Uterus (tissue), 4 donors: ENCODE results near the gene LYPD6B. TPM values are rescaled to one million over a fixed set of nuclear protein-coding genes. Genes with fewer than 3 reads are reported as not detected.

Experiments
- DNase-seq, 2 donors: peaks; one replicate each; pipeline ENCODE4 v3.0.0-alpha.2; 2019 to 2020
- H3K27ac ChIP-seq, 2 donors: fragments of 200-600 bp; sonication (generic); 1 replicate in 1 of 2; 2 replicates in 1 of 2; pipeline ENCODE4 v1.5.1; 2016 to 2018
- H3K27me3 ChIP-seq, 2 donors: fragments of 200-600 bp; sonication (generic); one replicate each; pipeline ENCODE4 v1.5.1; 2018 to 2019; ENCODE audit warnings: control low read depth in 1 of 2
- H3K36me3 ChIP-seq, 2 donors: fragments of 200-600 bp; sonication (generic); one replicate each; pipeline ENCODE4 v1.5.1; 2019; ENCODE audit warnings: control low read depth in 1 of 2
- H3K4me1 ChIP-seq, 2 donors: fragments of 200-600 bp; sonication (generic); one replicate each; pipeline ENCODE4 v1.5.1; 2018 to 2019; ENCODE audit warnings: control low read depth in 1 of 2
- H3K4me3 ChIP-seq, 2 donors: fragments of 200-600 bp; sonication (generic); 1 replicate in 1 of 2; 2 replicates in 1 of 2; pipeline ENCODE4 v1.5.1; 2018 to 2019; ENCODE audit warnings: mild to moderate bottlenecking in 1 of 2
- H3K9me3 ChIP-seq, 2 donors: fragments of 200-600 bp; sonication (generic); one replicate each; pipeline ENCODE4 v1.5.1; 2019; ENCODE audit warnings: control low read depth in 1 of 2
- POLR2A ChIP-seq, 2 donors: fragments of 450-650 bp; IDR thresholded peaks; one replicate each; pipeline ENCODE4 v1.6.1; 2016; ENCODE audit warnings: antibody characterized with exemption in 2 of 2, mild to moderate bottlenecking in 1 of 2, moderate library complexity in 1 of 2
- intact Hi-C: fragments of 100-400 bp; cut with DNase I; formaldehyde crosslinking; loops from one replicate; pipeline ENCODE4 v1.15.1; 2023; ENCODE audit warnings: low total_unique reads
- total RNA-seq, 4 donors: library from RNA; depleted of rRNA in 3 of 4; stranded (reverse); fragments of >200 nt in 3 of 4; gene quantifications; one replicate each; pipeline versions ENCODE4 v1.1.0 to v1.2.4, GENCODE V29; 2014 to 2023
- TF ChIP-seq, protein P1 (sequence below), 4 experiments: fragments of 200-600 bp in 2 of 4; fragments of 450-650 bp in 2 of 4; sonication (generic) in 2 of 4; IDR thresholded peaks; one replicate each; pipeline ENCODE4 v1.5.1; 2016 to 2019; ENCODE audit warnings: antibody characterized with exemption in 4 of 4, mild to moderate bottlenecking in 2 of 4, moderate library complexity in 1 of 4
- donor health status: DM: yes; HTN: yes; CAD: no.

The LYPD6B gene
- total RNA-seq, 4 donors from 2014 or later = 0.27 to 9.8 TPM; not detected in 2

DNA sequence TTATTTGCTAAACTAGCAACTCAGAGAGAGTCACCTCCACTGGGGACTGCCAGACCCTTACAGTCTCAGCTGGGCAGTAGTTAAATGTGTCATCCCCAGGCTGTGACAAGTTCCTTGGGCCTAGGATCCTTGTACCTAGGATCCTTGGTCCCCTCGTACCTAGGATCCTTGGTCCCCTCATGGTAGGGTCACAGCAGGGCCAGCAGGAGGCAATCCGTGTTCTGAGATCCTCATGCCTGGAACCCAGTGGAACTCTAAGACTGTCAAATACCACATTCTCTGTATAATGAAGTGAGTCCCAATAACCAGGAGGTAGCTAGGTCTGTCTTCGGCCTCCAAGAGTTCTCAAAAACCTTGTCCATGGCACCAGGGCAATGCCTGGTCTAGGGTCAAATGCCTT lies 60.8 kb downstream of the LYPD6B start:
- H3K4me1 ChIP-seq = no peaks in the 10 kb centered on the region
- H3K27me3 ChIP-seq = no peaks in the 10 kb centered on the region
- no peak overlapping the region for H3K4me3 ChIP-seq
- H3K27ac ChIP-seq = no peak overlapping the region
- intact Hi-C loops = no loop called here
- no peak for DNase-seq
- TF ChIP-seq, protein P1, sequence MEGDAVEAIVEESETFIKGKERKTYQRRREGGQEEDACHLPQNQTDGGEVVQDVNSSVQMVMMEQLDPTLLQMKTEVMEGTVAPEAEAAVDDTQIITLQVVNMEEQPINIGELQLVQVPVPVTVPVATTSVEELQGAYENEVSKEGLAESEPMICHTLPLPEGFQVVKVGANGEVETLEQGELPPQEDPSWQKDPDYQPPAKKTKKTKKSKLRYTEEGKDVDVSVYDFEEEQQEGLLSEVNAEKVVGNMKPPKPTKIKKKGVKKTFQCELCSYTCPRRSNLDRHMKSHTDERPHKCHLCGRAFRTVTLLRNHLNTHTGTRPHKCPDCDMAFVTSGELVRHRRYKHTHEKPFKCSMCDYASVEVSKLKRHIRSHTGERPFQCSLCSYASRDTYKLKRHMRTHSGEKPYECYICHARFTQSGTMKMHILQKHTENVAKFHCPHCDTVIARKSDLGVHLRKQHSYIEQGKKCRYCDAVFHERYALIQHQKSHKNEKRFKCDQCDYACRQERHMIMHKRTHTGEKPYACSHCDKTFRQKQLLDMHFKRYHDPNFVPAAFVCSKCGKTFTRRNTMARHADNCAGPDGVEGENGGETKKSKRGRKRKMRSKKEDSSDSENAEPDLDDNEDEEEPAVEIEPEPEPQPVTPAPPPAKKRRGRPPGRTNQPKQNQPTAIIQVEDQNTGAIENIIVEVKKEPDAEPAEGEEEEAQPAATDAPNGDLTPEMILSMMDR (IDR thresholded peaks at IDR 0.05) = no peak
- no peak for TF ChIP-seq POLR2A (IDR thresholded peaks at IDR 0.05)
- H3K36me3 ChIP-seq = no peaks in the 10 kb centered on the region
- H3K9me3 ChIP-seq = no peaks in the 10 kb centered on the region

DNA sequence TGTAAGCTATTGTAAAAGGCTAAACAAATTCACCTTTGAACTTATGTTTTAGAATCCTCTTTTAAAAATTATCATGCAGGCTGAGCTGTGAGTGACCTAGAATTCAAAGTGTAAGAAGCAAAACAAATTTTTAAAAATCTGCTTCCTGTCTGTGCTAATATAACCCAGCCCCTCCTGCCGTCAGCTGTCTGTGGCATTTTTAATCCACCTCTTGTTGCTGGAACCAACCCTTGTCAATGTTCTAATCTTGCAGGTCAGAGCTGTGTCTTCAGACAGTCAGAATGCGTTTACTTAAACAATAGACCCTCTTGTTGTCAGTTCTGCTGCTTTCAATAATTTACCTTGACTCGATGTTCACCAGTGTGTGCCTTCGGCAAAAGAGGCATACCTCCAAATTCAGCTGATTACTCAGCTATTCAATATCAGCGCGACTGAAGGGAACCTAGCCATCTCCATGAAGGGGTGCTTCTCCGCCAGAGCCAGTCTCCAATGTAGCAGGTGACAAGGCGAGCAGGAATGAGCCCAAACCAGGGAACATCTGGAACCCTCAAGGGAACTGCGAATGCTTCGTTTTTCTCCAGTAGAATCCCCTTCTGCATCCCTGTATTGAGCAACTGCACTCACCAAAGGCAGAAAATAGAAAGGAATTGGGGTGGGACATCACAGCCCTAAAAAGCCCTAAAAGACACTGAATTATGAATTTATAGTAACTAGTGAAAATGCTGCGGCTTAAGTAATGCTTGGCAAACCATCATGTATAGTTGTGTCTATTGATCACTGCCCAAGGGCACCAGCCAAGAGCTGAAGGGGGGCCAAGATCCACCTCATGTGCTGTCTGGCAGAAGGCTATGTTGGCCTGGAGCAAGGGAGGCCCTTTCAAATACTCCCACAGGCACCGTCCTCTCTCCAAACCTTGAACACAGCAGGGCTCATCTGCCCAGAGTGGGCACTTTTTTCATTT lies 62.5 kb downstream of the LYPD6B start:
- DNase-seq = no peak
- Histone ChIP-seq H3K36me3 (no peaks in the 10 kb centered on the region), H3K27me3 (no peaks in the 10 kb centered on the region), H3K4me1 (no peaks in the 10 kb centered on the region), H3K9me3 (no peaks in the 10 kb centered on the region), H3K27ac (no peak overlapping the region), H3K4me3 (no peak overlapping the region)
- intact Hi-C loops = no loop called here
- TF ChIP-seq POLR2A (IDR thresholded peaks at IDR 0.05) = no peak
- TF ChIP-seq, protein P1 (IDR thresholded peaks at IDR 0.05) = no peak

DNA sequence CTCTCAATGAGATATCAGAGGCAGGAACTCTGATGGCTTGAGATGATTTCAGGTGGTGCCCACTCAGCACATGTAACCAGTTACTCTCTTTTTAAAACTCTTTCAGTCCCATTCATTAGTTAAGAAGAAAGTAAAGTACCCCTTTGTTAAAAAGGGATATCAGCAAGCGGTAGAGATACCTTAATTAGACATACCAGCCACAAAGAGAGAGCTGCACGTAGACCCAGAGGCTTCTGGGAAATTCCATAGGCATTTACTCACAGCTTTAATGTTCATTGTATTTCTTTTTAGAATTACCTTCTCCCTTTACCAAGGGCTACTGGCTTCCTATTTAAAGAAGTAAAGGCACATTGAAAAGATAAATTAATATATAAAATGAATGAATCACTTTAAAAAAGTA lies 63.3 kb downstream of the LYPD6B start:
- no peak for DNase-seq
- no peak overlapping the region for H3K4me3 ChIP-seq
- no peak overlapping the region for H3K27ac ChIP-seq
- intact Hi-C loops = no loop called here
- H3K27me3 ChIP-seq = no peaks in the 10 kb centered on the region
- TF ChIP-seq, protein P1 (IDR thresholded peaks at IDR 0.05) = no peak
- TF ChIP-seq POLR2A (IDR thresholded peaks at IDR 0.05) = no peak
- H3K9me3 ChIP-seq = no peaks in the 10 kb centered on the region
- no peaks in the 10 kb centered on the region for H3K36me3 ChIP-seq
- H3K4me1 ChIP-seq = no peaks in the 10 kb centered on the region

DNA sequence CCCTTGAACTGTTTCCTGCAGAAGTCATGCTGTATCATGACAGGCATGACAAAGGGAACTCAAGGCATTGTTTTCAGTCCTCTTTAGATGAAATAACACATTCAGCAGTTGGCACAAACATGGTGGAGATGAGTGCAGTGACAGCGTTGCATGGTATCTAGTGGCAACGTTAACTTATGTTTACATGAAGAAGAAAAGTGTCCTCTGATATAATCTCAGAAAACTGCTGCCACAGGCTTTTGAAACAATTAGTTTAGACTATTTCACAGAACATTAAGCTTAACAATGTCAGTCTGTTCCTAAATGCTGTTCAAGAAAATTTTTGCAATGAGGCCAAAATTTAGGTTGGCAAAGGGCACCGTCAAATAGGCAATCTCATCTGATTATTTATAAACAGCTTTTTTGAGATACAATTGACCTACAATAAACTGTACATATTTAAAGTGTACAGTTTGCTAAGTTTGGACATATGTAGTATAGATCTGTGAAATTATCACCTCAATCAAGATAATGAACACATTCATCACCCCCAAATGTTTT lies 64.7 kb downstream of the LYPD6B start:
- Histone ChIP-seq H3K27me3 (no peaks in the 10 kb centered on the region), H3K36me3 (no peaks in the 10 kb centered on the region), H3K4me1 (no peaks in the 10 kb centered on the region), H3K27ac (no peak overlapping the region), H3K4me3 (no peak overlapping the region), H3K9me3 (no peaks in the 10 kb centered on the region)
- TF ChIP-seq, protein P1 (IDR thresholded peaks at IDR 0.05) = no peak
- no peak for TF ChIP-seq POLR2A (IDR thresholded peaks at IDR 0.05)
- DNase-seq = no peak
- intact Hi-C loops = no loop called here

DNA sequence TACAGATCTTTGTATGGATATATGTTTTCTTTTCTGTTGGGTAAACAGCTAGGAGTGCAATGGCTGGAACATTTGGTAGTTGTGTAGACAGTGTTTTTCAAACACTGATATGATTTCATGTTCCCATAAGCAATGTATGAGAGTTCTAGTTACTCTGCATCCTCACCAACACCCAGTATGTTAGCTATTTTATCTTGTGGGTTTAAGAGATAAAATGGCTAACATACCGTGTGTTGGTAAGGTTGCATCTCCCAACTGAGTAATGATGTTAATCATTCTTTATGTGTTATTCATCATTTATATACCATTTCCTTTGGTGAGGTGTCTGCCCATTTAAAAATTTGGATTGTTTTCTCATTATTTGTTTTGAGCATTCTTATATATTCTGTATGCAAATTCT lies 65.7 kb downstream of the LYPD6B start:
- TF ChIP-seq, protein P1 (IDR thresholded peaks at IDR 0.05) = no peak
- TF ChIP-seq POLR2A (IDR thresholded peaks at IDR 0.05) = no peak
- H3K9me3 ChIP-seq = no peaks in the 10 kb centered on the region
- DNase-seq = no peak

More for the DNA sequence above, 65.7 kb downstream of the LYPD6B start:
- Histone ChIP-seq H3K27me3 (no peaks in the 10 kb centered on the region), H3K27ac (no peak overlapping the region), H3K4me1 (no peaks in the 10 kb centered on the region), H3K36me3 (no peaks in the 10 kb centered on the region), H3K4me3 (no peak overlapping the region)
- intact Hi-C loops = no loop called here
